Muscle of back (tissue), 11 donors: Measurements from ENCODE around the gene LGMN. TPM values are rescaled to one million over a fixed set of nuclear protein-coding genes. Genes with fewer than 3 reads are reported as not detected.
A peak's percentile ranks its signal among the peaks of the same experiment; 100 is the strongest.

Experiments
- DNase-seq, 3 donors: peaks; one replicate each; pipeline versions ENCODE4 v3.0.0 to v3.0.0-alpha.2; 2013
- polyA plus RNA-seq, 10 donors: library from polyadenylated mRNA; unstranded; fragments of 120-200 nt; gene quantifications; one replicate each; pipeline ENCODE4 v1.2.1, GENCODE V29; 2013; ENCODE audit not compliant: insufficient read length in 10 of 10

The LGMN gene
- polyA plus RNA-seq, 10 donors = 62.8 to 98.6 (median 80.2) TPM

DNA sequence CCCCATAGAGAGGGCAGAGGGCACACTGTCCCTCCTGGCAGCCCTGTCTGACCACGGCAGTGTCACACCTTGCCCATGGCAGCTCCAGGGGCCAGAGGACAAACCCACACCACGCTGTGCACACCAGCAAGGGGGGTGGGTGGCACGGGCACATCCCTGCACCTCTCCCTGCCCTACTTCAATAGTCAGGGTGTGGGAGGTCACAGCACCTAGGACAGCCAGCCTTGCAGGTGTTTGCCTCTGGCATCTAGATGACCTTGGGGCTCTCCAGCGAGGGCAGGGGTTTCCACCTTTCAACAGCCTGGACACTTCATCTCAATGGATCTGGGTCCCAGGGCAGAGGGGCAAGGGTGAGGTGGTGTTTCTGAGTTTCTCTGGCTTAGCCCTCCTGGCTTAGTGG is 69.2 kb downstream of the LGMN start:
- no peak for DNase-seq

DNA sequence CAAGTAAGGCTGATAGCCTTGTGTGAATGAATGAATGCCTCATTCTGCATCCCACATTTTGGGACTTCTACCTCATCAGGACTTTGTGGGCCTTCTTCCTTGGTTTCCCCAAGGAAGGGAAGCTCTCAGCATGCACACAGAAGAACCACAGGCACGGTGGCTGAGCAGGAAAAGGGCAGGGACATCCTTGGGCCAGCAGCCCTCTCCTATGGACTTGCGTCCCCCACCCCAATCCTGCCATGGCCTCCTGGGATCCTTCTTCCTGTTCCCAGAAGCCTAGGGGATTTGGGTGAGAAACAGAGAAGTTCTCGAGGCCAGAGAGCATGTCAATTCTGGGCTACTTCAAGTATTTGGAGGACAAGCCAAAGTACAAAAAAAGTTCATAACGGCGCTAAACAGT is 69.7 kb downstream of the LGMN start:
- no peak for DNase-seq

DNA sequence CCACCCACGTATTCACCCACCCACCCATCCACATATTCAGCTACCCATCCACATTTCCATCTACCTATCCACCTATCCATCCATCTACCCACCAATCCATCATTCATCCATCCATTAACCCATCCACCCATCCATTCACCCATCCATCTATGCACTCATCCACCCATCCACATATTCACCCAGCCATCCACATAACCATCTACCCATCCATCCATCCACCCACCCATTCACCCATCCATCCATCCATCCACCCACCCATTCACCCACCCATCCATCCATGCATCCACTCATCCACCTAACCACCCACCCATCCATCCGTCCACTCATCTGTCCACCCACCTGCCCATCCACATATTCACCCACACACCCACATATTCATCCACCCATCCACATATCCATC is 70.5 kb downstream of the LGMN start:
- no peak for DNase-seq

DNA sequence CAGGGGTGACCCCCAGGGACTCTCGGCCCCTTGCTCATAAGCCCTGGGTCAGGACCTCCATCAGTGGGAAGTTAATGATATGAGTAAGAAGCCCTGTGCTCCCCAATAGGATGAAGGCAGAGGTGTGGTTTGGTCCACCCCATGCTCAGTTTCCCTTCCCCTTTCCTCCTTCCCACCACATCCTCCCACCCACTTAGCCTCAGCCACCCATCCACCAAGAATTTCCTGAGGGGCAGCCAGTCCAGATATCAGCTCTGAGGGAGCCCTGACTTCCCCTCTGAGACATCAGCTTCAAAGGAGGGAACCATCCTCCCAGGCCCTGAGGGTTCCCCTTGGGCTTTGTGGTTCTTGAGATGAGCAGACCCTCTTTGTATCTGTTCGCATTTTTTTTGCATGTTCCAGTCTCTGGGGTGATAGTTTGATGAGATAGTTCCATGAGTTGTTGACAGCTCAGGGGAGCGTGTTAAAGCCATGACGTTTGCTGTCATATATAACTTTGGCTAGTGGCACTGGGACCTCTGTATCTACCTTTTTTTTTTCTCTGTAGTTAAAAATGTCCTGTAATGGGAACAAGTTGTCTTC is 71.2 kb downstream of the LGMN start:
- no peak for DNase-seq

DNA sequence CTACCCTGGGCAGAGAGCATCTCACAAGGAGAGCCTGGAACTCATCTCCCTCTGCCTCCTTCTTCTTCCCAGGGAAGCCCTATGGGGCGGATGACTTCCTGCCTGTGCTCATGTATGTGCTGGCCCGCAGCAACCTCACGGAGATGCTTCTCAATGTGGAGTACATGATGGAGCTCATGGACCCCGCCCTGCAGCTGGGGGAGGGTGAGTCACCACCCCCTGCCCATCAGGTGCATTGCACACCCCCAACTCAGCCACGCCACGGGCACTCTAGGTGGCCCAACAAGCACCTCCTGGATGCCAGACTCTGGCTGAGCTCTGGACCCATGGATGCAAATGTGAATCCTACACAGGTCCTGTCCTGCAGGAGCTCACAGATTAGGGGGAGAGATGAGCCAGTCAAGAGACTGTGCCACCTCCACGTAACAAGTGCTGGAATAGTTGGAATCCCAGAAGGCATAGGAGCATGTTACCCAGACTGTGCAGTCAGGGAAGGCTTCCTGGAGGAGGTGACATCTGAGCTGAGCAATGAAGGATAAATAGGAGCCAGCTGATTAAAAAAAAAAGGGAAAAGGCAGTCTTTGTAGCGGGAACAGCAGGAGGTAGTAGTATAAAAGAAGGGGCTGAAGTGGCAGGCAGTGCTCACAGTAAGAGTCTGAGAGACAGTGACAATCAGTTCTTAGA is 71.9 kb downstream of the LGMN start:
- no peak for DNase-seq

DNA sequence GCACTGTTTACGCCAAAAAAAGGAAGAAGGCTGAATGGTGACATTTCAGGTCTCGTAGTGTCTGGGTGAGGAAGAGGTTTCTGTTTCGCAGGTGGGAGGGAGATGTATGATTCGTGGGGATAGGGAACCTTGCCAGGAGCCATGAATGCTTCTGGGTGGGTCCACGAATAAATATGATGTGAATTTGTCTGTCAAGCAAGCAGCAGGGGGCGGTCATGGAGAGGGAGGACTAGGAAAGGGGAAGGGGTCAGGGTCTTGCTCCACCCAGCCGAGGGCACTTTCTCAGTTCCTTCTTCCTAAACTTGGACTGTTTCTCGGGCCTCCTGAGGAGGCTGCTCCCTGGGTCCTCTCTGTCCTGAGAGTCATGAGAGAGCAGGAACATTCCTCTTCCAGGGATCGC is 72.5 kb downstream of the LGMN start:
- DNase-seq = no peak

DNA sequence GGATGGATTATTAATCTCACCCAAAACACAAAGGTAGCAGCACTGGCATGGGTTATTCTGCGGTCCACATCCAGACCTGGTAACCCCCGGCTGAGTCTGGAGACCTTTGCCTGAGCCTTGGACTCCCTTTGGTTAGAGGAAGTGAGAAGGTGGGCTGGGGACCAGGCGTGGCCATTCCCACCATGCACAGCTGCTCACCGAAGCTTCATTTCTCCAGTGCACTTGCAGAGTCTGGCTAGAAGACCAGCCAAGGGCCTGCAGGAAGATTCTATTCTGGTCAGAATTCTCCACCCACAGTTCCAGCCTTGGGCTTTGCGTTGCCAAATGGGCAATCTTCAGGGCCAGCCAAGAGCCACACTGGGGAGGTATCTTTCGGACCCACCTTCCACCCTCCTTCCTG is 73.0 kb downstream of the LGMN start:
- DNase-seq = no peak

DNA sequence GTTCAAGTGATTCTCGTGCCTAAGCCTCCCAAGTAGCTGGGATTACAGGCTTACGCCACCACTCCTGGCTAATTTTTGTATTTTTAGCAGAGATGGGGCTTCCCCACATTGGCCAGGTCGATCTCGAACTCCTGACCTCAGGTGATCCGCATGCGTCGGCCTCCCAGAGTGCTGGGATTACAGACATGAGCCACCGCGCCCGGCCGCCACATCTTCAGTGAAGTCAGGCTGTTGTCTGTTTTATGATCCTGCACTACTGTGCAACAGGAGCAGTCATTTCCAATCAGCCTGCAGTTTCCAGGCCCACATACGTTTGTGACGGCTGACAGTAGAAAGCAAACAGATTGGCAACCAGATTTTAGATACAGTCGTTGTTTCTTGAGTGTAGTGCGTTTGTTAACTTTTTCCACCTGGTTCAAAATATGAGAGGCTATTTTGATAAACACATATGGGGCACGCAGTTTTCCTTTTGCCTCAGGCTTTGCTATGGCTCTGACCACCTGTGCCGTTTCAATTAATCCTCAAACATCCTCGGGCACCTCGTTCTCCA is 74.8 kb downstream of the LGMN start:
- DNase-seq = no peak

DNA sequence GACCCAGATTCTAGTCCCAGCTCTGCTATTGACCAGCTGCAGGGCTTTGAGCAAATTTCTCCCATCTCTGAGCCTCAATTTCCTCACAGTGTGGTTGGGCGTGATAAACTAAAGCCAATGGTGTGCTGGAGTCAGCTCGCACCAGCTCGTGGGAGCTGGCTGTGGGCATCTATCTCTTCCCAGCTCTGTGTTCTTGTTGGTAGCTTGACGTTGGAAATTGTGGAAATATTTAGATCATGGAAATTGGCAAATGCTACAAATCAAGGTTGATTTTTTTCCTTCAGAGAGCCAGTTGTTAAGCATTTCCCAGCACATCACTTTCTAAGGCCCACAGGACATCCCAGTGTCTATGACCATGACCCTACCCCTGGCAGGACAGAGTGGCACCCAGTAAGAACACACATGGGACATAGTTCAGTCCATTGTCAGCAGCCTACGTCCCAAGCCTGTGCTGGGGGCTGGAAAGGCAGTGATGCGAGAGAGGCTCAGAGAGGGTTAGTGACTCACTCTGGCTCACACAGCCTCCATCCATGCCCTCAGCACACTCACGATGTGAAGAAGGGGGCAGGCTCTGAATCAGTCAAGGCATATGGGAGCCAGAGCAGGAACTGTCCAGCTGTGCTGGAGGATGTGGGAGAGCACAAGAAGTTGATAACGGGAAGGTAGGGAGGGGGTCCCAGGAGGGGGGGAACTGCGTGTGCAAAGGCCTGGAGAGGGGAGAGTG is 77.6 kb downstream of the LGMN start:
- DNase-seq = no peak

DNA sequence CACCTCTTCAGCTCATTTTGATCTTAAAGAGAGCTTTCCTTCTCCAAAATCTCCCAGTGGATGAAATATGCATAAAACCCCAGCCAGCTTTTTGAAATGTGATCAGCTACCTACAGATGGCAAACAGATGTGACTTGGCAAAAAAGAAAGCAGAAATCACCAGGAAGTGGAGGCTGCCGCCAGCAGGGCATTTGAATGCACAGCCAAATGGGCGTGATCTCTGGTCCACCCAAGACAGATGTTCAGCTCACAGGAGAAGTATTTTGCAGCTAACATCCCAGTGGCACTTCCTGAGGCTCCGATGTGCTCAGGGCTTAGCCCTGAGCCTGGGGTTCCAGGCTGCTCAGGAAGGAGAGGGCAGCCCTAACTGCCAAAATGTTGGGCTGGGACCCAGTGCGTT is 78.3 kb downstream of the LGMN start:
- DNase-seq = peak; percentile 58 to 82 (median 59)

DNA sequence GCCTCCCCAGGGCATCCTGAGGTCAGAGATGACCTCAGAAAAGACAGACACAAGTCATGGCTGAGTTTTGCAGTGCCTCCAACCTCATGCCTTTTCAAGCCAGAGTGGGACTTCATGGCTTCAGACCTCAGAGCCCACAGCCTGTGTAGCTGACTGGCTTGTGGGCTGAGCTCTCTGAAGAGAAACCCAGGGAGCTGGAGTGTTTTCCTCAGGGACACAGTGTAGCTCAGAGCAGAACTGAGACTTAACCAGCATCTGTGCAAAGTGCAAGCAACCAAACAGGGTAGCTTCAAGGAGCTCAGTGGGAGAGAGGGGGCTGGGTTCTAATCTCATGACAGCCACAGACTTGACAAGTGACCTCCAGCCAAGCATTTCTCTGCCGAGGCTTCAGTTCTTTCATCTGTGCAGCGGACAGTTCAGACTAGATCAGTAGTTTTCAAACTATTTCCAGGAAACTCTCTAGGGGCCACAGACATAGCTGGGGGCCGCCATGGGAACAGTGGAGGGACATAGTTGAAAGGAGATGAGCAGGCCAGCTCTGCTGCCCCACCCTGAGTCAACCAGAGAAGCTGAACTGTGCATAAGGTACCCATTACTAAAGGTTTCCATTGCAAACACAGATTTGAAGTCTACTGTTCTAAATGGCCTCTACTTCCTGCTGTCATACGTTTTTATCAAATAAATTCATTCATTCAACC is 80.0 kb downstream of the LGMN start:
- DNase-seq = no peak

DNA sequence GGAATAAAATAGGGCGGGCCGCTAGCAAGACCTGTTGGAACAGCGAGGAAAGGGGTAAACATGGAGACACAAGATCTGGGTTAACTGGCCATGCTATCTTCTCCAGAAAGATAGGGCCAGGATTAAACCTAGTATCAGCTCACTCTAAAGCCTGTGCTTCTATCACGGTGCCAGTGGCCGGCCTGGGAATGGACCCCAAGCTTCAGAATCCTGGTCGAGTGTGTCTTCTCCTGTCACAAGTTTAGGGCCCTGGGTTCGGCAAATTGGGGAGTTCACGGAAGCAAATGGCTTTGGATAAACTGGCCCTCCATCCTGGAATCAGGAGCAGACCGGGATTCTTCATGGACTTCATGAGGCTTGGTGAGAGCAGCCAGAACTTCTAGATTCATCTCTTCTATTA is 82.2 kb downstream of the LGMN start:
- DNase-seq = no peak

DNA sequence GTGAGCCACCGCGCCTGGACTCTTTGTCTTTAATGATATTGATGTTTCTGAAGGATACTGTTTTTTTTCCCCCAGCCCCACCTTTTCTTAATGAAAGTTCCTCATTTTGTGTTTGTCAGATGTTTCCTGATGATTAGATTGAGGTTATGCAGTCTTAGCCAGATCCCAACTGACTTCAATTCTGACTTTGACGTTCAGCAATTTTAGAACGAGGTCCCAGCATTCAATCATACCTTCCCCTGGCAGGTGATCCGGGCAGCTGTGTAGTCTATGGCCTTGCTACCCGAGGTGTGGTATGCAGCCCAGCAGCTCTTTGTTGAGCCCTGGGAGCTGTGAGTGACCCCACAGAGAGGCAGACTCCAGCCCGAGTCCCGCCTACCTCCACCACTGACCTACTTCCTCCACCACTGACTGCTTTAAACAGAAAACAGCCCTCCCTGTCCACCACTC is 82.7 kb downstream of the LGMN start:
- no peak for DNase-seq

DNA sequence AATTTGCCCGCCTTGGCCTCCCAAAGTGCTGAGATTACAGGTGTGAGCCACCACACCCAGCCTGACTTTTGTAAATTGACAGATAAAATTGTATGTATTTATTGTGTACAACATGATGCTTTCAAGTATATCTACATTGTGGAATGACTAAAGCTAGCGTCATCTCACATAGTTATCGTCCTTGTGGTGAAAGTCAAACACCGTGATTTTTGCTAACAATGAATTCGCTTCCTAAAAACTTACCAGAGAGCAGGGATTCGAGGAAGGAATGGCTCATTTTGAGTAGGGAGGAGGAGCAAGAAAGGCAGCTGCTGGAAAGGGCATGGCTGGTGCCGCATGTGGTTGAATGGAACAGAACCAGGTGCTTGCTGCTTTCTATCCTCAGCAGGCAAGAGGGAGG is 85.4 kb downstream of the LGMN start:
- no peak for DNase-seq

DNA sequence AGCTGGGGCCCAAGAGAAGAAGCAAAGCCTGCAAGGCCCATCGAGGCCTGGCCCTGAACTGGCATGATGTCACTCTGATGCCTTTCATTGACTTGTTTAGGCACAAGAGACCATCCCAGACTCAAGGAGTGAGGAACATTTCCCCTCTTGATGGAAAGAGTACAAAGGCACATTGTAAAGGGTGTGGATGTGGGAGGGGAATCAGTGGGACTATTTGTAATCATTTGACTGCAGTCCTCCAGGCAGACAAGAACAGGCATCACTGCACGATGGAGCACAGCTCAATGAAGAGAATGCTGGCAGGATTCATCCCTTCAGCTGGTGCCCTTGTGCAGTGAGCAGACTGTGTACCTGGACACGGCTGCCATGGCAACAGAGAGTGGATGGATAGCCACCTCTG is 87.9 kb downstream of the LGMN start:
- DNase-seq = no peak

DNA sequence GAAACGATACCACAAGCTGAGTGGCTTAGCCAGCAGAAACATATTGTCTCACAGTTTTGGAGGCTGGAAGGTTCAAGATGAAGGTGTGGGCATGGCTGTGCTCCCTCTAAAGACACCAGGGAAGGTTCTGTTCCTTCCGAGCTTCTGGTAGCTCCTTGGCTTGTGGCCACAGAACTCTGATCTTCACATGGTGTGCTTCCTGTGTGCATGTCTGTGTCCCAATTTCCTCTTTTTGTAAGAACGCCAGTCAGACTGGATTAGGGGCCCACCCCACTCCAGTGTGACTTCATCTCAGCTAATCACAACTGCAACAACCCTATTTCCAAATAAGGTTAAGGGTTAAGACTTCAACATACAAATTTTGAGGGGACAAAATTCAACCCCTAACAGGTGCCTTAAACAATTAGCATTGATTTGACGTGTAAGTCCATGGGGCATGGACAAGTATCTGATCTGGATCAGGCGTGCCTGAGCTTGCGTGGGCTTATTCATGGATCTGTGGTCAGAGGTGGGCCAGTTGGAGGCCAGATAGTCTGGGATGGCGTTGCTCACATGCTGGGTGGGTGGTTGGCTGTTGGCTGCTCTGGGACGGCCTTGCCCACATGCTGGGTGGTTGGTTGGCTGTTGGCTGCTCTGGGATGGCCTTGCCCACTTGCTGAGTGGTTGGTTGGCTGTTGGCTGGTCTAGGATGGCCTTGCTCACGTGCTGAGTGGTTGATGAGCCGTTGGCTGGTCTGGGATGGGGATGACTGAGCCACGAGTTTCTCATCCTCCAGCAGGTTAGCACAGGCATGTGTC is 88.5 kb downstream of the LGMN start:
- peak in 1 of 3 donors; percentile 44 for DNase-seq

DNA sequence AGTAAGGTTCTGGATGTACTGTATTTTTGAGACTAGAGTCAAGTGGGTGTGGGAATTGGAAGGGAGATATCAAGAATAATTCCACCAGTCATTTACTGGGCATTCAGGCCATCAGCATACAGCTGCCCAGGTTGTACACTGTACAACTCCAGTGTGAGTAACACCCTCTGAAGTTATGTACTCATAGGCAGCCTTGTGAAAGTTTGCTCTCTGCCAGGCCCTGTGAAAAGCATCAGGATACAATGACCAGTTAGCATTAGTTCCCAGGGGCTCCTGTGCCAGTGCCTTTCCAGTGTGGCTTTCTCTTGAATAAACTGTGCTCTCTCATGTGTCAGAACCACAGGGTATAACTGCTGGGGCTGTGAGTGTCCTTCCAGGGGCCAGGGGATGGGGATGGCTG is 89.7 kb downstream of the LGMN start:
- DNase-seq = no peak

DNA sequence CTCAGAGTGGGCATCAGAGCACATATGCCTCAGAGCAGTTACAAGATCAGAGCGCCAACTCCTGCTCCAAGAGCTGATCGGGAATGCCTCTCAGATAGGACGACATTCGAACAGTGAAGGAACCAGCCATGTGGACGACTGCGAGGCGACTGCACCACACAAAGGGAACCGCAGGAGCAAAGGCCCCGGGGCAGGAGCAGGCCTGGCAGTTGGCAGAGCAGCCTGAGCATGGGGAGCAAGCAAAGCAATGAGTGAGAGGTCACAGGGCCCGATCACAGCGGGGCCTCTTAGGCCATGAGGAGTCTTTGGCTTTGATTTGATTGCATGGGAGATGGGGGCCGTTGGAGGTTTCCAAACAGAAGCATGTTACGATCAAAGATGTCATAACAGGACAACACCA is 90.3 kb downstream of the LGMN start:
- DNase-seq = no peak

DNA sequence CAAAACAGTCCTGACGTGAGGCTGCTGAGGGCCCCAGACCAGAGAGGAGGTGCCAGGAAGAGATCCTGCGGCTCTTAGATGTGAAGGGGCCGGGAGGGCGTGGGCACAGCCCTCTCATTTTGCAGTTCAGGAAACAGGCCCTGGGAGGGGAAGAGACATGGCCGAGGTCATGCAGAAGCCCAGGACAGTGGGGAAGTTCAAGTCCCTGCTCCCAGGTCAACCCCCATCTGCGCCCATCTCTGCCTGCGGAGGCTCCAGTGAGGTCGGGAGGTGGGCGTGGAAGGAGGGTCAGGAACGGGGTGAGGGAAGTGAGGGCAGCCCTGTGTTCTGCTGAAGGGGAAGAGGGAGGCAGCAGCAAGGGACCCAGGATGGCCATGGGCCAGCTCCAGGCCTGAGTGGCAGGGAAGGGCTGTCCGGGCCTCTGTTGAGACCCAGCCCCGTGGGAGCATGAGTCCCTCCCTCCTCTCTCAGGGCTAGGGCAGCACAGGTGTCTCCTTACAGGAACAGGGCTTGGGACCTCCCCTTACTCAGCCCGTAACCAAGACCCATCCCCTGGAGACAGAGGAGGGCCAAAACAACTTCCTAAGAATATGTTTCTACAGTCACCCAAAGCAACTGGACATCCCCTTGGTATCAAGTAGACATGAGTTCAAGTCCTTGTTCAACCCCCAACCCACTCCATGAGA is 90.8 kb downstream of the LGMN start:
- DNase-seq = no peak

DNA sequence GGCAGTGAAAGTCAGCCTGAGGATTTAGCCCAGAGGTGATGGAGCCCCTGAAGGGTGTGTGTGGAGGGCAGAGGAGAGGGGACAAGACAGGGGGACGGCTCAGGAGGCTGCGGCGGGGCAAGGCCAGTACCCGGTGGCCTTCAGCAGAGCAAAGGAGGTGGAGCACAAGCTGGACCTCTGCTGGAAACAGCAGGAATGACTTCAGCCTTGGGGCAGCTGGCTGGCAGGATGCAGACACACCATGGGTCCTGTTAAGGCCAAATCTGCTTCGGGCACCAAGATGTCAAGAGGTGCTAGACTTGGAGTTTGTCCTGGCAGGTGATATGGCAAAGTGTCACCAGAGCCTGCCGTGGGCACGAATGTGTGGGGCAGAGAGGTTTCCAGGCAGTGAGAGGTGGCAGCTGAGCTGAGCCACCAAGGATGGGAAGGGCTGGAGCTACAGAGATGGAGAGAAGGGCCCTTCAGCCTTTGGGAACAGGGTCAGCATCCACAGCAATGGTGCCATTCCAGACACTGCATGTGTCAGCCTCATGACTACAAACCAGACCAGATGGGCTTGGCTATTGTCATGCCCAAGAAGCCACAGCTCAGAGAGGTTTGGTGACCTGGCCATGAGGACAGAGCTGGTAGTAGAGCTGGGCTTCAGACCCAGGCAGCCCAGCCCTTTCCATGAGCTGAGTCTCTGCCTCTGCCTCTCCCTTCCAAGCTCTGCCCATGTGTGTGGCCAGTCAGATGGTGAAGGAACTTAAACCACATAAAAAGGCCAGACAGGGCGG is 91.9 kb downstream of the LGMN start:
- no peak for DNase-seq
